ENCODE data around the gene PALM.
"Not testable (repeated sequence)": the region's sequence is repeated elsewhere in the genome, so short reads cannot be mapped to it uniquely, and the experiment has no call there.

The PALM gene

DNA sequence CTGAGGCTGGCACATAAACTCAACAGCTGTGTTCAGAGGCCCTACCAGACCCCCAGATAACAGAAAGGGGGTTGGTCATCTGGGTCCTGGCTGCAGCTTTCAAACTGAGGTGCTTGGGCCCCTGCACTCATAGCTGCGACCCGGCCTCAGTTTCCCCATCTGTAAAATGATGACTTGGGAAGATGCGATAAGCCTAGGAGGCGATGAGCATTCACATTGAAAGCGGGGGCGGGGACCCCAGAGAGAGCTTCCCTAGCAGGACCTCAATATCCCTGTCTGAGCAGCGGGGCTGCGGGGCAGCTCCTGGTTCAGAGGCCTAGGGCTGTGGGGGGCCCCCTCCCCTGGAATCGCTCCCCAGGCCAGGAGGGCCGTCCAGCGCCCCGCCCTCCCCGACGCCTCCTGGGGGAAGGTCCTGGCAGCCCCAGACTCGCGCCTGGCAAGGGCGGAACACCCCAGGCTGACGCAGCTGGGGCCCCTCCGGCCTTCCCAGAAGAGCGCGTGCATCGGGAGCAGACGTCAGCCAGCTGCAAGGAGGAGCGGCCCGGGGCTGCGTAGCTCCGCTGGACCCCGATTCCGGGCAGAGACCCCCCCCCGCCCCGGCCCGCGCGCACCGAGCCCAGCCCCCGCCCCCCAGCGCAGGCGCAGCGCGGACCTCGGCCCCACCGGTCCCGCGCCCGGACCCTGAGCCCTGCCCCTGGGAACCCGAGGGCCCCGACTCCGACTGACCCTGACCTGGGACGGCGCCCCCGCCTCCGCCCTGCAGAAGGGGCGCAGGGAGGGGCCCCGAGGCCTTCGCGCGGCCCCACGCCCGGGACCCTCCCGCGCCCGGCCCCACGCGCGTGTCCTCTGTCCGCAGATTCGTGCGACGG, 29.1 kb upstream of the PALM start:
- no peak for DNase-seq (ENCODE audit: low read depth in 2 of 2)

DNA sequence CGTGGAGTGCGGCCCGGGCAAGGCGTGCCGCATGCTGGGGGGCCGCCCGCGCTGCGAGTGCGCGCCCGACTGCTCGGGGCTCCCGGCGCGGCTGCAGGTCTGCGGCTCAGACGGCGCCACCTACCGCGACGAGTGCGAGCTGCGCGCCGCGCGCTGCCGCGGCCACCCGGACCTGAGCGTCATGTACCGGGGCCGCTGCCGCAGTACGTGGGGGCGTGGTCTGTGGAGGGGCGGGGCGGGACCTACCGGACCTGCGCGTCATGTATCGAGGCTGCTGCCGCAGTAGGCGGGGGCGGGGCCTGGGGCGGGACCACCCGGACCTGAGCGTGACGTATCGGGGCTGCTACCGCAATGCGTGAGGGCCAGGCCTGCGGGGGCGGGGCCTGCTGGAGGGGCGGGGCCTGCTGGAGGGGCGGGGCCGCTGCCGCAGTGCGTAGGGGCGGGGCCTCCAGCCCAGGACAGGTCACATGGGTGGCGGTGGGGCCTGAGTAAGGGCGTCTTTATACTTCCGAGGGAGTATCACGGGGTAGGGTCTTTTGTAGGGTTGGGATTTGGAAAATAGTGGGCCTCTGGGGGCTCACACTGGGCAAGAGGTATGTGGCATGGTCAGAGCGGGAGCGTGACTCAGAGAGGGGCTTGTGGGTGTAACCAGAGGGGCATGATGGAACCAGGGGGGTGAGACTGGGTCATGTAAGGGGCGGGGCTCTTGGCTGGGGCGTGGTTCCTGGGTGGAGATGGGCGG, 28.3 kb upstream of the PALM start:
- peak; percentile 99 for DNase-seq (ENCODE audit: low read depth in 2 of 2)

DNA sequence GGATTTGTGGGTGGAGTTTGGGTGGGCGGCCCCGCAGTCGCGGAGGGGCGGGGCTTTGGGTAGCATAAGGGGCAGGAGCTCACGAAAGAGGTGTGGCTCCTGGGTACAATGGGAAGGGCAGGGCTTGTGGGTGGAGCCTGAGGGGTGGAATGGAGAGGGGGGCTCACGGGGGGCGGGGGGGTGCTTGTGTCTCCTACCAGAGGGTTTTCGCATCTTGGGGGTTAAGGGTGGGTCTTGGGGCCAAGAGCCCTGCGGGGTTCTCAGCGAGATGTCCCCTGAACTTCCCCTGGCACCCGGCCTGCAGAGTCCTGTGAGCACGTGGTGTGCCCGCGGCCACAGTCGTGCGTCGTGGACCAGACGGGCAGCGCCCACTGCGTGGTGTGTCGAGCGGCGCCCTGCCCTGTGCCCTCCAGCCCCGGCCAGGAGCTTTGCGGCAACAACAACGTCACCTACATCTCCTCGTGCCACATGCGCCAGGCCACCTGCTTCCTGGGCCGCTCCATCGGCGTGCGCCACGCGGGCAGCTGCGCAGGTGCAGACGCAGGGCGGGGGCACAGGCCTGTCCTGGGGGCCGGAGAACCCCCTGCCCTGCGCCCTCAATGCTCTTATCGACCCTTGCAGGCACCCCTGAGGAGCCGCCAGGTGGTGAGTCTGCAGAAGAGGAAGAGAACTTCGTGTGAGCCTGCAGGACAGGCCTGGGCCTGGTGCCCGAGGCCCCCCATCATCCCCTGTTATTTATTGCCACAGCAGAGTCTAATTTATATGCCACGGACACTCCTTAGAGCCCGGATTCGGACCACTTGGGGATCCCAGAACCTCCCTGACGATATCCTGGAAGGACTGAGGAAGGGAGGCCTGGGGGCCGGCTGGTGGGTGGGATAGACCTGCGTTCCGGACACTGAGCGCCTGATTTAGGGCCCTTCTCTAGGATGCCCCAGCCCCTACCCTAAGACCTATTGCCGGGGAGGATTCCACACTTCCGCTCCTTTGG, 27.4 kb upstream of the PALM start:
- no peak for DNase-seq (ENCODE audit: low read depth in 2 of 2)

DNA sequence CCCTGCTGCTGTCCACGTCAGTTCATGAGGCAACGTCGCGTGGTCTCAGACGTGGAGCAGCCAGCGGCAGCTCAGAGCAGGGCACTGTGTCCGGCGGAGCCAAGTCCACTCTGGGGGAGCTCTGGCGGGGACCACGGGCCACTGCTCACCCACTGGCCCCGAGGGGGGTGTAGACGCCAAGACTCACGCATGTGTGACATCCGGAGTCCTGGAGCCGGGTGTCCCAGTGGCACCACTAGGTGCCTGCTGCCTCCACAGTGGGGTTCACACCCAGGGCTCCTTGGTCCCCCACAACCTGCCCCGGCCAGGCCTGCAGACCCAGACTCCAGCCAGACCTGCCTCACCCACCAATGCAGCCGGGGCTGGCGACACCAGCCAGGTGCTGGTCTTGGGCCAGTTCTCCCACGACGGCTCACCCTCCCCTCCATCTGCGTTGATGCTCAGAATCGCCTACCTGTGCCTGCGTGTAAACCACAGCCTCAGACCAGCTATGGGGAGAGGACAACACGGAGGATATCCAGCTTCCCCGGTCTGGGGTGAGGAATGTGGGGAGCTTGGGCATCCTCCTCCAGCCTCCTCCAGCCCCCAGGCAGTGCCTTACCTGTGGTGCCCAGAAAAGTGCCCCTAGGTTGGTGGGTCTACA, 25.9 kb upstream of the PALM start:
- no peak for DNase-seq (ENCODE audit: low read depth in 2 of 2)

DNA sequence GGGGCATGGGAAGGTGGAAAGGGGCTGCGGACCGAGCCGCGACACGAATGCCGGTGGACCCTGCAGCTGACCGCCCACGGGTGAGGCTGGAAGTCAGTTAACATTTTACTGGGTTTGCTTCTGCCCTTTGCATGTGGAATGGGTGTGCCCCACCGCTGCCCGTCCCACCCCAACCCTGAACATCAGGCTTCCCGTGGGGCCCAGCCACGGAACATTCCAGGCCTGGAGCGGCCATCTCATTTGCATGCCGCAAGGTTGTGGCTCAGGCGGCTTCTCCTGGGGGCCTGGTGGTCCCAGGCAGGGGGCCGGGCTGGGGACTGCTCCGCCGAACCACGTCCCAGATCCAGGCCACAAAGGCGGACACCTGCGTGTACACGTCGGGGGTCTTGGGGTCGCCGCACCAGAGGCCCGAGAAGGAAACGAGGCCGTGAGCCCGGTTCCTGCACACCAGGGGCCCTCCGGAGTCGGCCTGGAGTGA, 23.2 kb upstream of the PALM start:
- no peak for DNase-seq (ENCODE audit: low read depth in 2 of 2)

DNA sequence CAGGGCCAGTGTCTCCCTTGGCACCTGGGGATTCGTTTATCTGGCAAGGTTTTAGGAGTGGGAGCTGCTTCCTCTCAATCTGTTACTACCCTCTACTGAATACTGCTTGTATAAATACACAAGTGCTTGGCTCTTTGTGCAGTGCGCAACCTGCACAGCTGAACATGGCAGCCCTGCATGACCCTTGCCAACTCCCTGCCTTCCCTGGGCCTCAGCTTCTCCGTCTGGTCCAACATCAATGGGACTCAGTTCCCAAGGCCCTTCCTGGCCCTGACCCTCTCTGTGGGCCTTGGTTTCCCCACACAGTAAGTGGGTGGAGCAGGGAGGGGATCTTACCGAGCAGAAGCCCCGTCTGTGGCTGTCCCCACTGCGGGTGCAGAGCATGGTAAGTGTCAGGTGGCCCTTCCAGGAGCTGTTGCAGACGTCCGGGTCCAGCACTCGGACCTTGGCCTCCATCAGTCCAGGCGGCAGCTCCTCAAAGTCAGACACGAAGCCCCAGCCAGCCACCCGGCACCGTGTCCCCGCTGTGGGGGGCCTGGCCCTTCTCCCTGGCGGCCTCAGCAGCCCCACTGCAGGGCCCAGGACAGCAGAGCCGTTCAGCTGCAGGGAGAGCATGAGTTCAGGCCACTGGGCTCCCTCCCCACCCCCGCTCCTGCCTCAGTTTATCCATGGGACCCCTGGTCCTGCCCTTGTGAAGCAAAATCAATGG, 22.0 kb upstream of the PALM start:
- DNase-seq (ENCODE audit: low read depth in 2 of 2): no peak

DNA sequence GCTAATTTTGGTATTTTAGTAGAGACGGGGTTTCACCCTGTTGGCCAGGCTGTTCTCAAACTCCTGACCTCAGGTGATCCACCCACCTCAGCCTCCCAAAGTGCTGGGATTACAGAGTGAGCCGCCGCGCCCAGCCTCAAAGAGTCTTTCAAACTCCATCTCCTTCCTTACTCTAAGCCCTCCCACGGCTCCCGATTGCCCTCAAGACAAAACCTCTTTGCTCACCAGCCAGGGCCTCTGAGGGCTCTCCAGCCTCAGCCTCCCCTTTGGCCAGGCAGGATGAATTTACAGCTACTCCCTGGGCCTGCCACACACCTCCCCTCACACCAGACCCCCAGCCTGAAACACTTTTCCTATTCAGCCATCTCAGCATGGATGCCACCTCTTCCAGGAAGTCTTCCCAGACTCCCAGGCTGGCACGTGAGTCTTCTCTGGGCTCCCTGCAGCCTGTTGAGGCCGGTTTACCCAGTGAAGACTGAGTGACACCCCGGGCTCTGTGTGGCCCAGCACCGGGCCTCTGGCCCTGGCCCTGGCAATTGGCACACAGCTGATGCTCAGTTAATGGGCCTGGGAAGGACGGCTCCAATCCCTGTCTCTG, 21.1 kb upstream of the PALM start:
- DNase-seq (ENCODE audit: low read depth in 2 of 2): no peak

DNA sequence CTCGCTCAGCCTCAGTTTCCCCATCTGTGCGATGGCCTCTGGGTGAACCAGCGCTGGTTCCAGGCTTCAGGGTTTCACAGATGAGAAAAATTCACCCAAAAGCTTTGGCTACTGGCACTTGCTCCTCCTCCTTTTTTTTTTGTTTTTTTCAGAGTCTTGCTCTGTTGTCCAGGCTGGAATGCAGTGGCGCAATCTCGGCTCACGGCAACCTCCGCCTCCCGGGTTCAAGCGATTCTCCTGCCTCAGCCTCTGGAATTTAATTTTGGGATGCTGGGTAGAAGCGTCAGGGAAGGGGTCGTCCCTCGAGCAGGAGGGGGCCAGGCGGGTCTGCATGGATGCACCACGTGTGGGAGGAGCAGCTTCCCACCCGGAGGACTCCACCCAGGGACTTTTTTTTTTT, 20.5 kb upstream of the PALM start:
- no peak for DNase-seq (ENCODE audit: low read depth in 2 of 2)

DNA sequence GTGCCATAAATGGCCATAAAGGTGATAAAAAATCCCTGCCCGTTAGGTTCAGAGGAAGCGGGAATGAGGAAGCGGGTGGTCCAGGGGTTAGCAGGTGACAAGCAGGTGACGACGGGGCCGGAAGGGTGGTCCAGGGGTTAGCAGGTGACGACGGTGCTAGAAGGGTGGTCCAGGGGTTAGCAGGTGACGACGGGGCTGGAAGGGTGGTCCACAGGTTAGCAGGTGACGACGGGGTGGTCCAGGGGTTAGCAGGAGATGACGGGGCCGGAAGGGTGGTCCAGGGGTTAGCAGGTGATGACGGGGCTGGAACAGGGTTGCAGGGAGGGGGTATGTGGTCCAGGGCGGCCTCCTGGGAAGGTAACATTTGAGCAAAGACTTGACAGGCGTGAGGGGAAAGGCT, 19.7 kb upstream of the PALM start:
- DNase-seq (ENCODE audit: low read depth in 2 of 2): no peak

DNA sequence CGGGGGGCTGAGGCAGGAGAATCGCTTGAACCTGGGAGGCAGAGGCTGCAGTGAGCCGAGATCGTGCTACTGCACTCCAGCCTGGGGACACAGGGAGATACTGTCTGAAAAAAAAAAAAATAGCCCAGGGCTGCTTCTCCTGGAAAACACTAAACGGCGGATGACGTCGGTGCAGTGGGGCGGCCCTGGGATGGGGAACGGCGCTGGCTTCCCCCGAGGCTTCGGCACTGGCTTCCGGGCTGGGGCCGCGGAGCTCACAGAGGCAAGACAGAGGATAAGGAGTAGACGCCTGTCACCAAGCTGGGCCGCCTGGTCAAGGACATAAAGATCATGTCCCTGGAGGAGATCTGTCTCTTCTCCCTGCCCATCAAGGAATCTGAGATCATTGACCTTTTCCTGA, 18.5 kb upstream of the PALM start:
- no peak for DNase-seq (ENCODE audit: low read depth in 2 of 2)

DNA sequence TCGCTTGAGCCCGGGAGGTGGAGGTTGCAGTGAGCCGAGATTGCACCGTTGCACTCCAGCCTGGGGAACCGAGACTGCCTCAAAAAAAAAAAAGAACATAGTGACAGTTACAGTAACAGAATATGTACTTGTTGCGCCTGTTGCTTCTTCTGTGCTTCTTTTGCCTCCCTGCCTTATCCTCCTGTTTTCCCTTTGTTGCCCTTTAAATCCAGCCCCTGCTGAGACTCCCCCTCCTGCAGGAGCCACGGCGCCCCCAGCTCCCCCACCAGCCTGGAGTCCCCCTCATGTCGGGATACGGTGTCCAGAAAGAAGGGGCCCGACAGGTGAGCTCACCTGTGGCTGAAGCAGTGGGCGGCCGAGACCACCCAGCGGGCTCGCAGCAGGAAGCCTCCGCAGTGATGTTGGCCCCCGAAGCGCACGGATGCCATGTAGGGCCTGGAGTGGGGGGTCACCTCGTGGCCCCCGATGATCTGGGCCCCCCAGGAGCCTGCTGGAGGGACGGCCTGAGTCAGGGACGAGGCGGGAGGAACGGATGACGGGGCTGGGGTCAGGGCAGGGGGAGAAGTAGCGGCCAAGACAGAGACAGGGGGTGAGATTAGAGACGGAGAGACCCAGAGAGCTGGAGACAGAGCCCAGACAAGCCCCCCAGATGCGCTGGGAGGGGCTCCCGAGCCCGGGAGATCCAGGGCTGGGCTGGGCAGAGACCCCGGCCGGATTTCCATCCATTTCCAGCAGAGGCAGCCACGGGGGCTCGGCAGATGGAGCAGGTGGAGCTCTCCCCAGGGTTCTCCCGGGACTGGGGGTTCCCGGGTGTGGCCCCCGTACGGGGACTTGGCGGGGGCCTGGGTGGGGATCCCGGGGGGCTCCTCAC, 14.0 kb upstream of the PALM start:
- DNase-seq (ENCODE audit: low read depth in 2 of 2): no peak

DNA sequence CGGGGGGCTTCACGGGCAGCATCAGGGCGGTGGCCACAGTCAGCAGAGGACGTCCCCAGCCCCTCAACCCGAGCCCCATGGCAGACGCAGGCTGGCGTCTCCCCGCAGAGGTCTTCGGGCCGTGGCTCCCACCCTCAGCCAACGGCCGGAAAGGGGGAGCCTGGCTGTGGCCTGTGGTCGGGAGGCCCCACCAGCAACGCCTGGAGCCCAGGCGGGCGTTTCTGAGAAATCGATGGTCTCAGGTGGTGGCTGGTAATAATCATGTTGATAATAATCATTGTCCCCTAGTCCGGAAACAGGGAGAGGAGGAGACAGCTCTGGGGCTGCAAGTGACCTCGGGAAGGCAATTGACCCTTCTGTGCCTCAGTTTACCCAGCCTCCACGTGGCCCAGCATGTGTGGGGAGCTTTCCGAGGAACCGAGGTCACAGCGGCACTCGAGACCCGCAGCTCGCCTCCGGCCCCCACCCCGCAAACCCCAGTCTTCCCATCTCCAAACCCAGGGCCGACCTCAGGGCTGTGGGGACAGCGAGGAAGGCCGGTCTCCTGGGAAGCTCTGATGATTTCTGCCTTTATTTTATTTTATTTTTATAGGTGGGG, 13.3 kb upstream of the PALM start, which contains the start of gene PRSS57:
PRSS57 (minus strand) TSS at position 101 of the 598 bp plus-strand sequence; CDS start at position 79, 22 bp downstream.
- no peak for DNase-seq (ENCODE audit: low read depth in 2 of 2)

DNA sequence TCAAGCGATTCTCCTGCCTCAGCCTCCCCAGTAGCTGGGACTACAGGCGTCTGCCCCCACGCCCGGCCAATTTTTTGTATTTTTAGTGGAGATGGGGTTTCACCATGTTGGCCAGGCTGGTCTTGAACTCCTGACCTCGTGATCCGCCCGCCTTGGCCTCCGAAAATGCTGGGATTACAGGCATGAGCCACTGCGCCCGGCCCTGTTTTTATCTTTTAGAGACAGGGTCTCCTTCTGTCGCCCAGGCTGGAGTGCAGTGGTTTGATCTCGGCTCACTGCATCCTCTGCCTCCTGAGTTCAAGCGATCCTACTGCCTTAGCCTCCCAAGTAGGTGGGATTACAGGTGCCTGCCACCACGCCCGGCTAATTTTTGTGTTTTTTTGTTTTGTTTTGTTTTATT, 10.2 kb upstream of the PALM start:
- not testable (repeated sequence) for DNase-seq (ENCODE audit: low read depth in 2 of 2)

DNA sequence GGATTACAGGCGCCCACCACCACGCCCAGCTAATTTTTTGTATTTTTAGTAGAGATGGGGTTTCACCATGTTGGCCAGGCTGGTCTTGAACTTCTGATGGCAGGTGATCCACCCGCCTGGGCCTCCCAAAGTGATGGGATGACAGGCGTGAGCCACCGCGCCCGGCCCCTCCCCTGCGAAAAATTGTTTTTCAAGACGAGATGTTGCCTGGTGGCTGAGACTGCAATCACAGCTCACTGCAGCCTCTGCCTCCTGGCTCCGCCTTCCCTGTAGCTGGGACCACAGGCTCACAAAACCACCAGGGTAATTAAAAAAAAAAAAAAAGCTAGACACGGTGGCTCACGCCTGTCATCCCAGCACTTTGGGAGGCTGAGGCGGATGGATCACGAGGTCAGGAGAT, 8.8 kb upstream of the PALM start:
- not testable (repeated sequence) for DNase-seq (ENCODE audit: low read depth in 2 of 2)

DNA sequence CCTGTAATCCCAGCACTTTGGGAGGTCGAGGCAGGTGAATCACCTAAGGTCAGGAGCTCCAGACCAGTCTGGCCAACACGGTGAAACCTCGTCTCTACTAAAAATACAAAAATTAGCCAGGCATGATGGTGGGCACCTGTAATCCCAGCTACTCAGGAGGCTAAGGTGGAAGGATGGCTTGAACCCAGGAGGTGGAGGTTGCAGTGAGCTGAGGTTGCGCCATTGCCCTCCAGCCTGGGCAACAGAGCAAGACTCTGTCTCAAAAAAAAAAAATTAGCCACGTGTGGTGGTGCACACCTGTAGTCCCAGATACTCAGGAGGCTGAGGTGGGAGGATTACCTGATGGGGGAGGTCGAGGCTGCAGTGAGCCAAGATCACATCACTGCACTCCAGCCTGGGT, 5.9 kb upstream of the PALM start:
- not testable (repeated sequence) for DNase-seq (ENCODE audit: low read depth in 2 of 2)

DNA sequence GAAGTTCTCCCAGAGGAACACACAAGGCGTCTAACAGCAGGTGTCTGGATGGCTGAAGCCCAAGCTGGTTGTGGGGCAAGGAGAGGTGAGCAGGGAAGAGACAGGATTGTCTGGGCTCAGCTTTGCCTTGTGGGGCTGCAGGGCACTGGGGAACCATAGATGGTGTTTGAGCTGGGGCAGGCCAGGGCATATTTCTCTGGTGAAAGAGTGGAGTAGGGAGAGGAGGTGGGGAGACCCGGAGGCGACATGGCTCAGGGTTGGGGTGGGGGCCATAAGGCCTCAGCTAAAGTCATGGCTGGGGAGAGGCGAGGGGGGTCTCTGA, 5.4 kb upstream of the PALM start:
- no peak for DNase-seq (ENCODE audit: low read depth in 2 of 2)

DNA sequence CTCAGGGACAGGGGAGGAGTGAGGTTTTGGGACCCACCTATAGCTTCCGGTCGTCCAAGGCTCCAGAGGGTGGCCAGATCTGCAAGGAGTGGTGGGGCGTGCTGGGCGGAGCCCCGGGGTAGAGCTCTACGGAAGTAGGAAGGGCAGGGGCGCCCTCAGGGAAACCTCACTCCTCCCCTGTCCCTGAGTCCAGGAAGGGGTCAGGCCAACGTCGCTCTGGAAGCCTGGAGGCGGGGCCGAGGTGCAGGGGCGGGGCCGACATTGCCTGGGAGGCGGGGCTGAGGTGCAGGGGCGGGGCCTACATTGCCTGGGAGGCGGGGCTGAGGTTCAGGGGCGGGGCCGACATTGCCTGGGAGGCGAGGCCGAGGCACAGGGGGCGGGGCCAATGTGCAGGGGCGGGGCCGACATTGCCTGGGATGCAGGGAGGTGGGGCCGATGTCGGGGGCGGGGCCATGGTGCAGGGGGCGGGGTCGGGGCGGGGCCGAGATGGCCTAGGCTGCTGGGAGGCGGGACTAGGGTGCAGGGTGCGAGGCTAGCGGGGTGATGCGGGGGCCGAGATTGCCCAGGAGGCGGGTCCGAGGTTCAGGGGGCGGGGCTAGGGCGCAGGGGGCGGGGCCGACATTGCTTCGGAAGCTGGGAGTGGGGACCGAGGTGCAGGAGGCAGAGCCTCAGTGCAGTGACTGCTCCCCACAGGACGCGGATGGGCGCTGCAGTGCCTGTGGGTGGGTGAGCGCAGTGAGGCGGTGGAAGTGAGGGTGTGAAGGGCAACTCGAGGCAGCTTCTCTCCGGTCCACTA, 4.9 kb upstream of the PALM start:
- peak; percentile 18 to 40 for DNase-seq (ENCODE audit: low read depth in 2 of 2)

DNA sequence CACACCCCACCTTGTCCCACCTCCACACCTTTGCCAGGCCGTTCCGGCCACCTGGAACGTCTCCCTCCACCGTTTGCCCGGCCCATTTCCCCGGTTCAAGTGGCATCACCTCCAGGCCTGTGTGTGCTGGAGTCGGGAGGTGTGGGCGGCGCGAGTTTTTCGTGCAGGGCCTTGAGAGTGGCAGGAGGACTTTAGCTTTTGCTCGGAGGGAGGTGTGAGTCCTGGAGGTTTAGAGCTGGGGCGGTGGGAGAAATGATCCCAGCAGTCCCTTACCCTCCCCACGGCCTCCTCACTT, 4.3 kb upstream of the PALM start:
- no peak for DNase-seq (ENCODE audit: low read depth in 2 of 2)
